ENCODE data around the gene PCGF2.

DNA sequence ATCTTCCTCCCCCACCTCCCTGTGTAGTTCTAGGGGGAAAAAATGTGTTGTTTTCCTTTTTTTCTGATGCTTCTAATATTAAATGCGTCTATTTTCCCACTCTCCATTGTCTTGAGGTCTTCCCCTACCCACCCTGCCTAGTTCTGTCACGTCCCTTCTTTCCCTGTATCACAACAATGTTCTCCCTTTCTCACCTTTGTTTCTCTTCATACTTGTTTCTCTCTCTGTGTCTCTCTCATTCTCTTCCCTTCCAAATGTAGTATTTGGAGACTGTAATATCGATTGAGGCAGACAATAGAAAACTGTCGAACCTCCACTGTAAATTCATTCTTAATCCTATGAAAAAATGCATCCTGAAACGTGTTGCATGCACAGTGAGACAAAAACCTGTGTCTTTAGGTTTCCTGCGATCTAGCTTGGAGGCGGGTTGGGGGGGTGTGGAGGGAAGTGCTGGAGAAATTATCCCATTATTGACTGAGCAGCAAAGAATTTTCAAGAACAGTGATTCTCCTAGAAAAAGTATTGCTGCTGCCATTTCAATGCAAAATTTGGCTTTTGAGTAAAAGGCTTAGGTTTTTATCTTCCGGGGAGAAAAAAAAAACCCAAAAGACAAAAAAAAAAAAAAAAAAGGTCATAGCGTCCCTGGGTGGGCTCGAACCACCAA is 3.1 kb upstream of the PCGF2 start:
- TF ChIP-seq, protein P1, sequence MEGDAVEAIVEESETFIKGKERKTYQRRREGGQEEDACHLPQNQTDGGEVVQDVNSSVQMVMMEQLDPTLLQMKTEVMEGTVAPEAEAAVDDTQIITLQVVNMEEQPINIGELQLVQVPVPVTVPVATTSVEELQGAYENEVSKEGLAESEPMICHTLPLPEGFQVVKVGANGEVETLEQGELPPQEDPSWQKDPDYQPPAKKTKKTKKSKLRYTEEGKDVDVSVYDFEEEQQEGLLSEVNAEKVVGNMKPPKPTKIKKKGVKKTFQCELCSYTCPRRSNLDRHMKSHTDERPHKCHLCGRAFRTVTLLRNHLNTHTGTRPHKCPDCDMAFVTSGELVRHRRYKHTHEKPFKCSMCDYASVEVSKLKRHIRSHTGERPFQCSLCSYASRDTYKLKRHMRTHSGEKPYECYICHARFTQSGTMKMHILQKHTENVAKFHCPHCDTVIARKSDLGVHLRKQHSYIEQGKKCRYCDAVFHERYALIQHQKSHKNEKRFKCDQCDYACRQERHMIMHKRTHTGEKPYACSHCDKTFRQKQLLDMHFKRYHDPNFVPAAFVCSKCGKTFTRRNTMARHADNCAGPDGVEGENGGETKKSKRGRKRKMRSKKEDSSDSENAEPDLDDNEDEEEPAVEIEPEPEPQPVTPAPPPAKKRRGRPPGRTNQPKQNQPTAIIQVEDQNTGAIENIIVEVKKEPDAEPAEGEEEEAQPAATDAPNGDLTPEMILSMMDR (conservative IDR thresholded peaks at IDR 0.05; ENCODE audit: low read length): no peak
- no peak for TF ChIP-seq EZH2phosphoT487 (IDR thresholded peaks at IDR 0.05; ENCODE audit: borderline replicate concordance, low read depth, low read length)
